Measurements from ENCODE around the gene MAPK7.

The MAPK7 gene

DNA sequence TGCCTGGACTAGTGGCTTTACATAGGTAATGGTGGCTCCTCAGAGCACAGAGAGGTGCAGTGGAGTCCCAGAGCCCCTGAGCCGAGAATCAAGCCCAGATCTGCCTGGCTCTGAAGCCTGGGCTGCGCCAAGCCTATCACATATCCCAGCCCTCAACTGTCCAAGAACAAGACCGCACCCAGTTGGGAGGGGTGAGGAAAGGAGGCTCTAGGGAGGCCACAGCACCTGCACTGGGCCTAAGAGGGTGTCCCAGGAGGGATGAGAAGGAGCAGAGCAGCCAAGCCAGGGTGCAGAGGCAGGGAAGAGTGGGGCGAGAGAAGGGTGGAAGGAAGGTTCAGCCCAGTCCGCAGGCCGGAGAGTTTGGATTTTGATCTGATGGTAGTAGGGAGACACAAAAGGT lies 31.8 kb downstream of the MAPK7 start:
- Histone ChIP-seq H3K36me3 (ENCODE audit: control insufficient read depth, insufficient read depth, low read length) (no peaks in the 10 kb centered on the region), H3K9me3 (ENCODE audit: control insufficient read depth, low read length) (no peaks in the 10 kb centered on the region), H3K27me3 (ENCODE audit: control insufficient read depth, insufficient read depth, low read length, poor library complexity, severe bottlenecking) (no peaks in the 10 kb centered on the region), H3K4me3 (ENCODE audit: insufficient read depth, low read depth, low read length) (no peak overlapping the region), H3K4me1 (ENCODE audit: control insufficient read depth, insufficient read depth, low read length) (peaks cover 12% of the 10 kb centered on the region), H3K27ac (ENCODE audit: insufficient read depth, low read depth, low read length, poor library complexity, severe bottlenecking) (no peak overlapping the region)
- WGBS, 2 experiments, result 97 to 98% methylated on average over 6 of the region's 6 CpGs

GRCh38 chr17:19410875-19411620 lies 32.8 kb downstream of the MAPK7 start, which contains the start of gene RNF112:
Gene RNF112, plus strand, starts transcription at chr17:19411232. Its CDS starts 177 bp downstream, at chr17:19411409.
- H3K4me3 ChIP-seq (ENCODE audit: insufficient read depth, low read depth, low read length), result no peak within 1 kb of the TSS
- H3K27ac ChIP-seq (ENCODE audit: insufficient read depth, low read depth, low read length, poor library complexity, severe bottlenecking), result no peak within 1 kb of the TSS
- no peaks in the 10 kb centered on the region for H3K27me3 ChIP-seq (ENCODE audit: control insufficient read depth, insufficient read depth, low read length, poor library complexity, severe bottlenecking)
- peaks cover 12% of the 10 kb centered on the region for H3K4me1 ChIP-seq (ENCODE audit: control insufficient read depth, insufficient read depth, low read length)
- H3K9me3 ChIP-seq (ENCODE audit: control insufficient read depth, low read length), result no peaks in the 10 kb centered on the region
- H3K36me3 ChIP-seq (ENCODE audit: control insufficient read depth, insufficient read depth, low read length), result no peaks in the 10 kb centered on the region
- 40 to 46% methylated on average over 23 of the region's 23 CpGs for WGBS, 2 experiments

- H3K4me3 ChIP-seq (ENCODE audit: insufficient read depth, low read depth, low read length), result no peak overlapping the region
- no peaks in the 10 kb centered on the region for H3K36me3 ChIP-seq (ENCODE audit: control insufficient read depth, insufficient read depth, low read length)
- no peaks in the 10 kb centered on the region for H3K27me3 ChIP-seq (ENCODE audit: control insufficient read depth, insufficient read depth, low read length, poor library complexity, severe bottlenecking)
- WGBS, 2 experiments, result 87 to 89% methylated on average over 9 of the region's 9 CpGs
- H3K9me3 ChIP-seq (ENCODE audit: control insufficient read depth, low read length), result no peaks in the 10 kb centered on the region
- H3K27ac ChIP-seq (ENCODE audit: insufficient read depth, low read depth, low read length, poor library complexity, severe bottlenecking), result no peak overlapping the region
- peaks cover 12% of the 10 kb centered on the region for H3K4me1 ChIP-seq (ENCODE audit: control insufficient read depth, insufficient read depth, low read length)
Measured at GRCh38 chr17:19411631-19412030, 33.3 kb downstream of the MAPK7 start.

GRCh38 chr17:19412510-19412909 lies 34.2 kb downstream of the MAPK7 start:
- Histone ChIP-seq H3K36me3 (ENCODE audit: control insufficient read depth, insufficient read depth, low read length) (no peaks in the 10 kb centered on the region), H3K27ac (ENCODE audit: insufficient read depth, low read depth, low read length, poor library complexity, severe bottlenecking) (no peak overlapping the region), H3K9me3 (ENCODE audit: control insufficient read depth, low read length) (no peaks in the 10 kb centered on the region), H3K4me3 (ENCODE audit: insufficient read depth, low read depth, low read length) (no peak overlapping the region), H3K4me1 (ENCODE audit: control insufficient read depth, insufficient read depth, low read length) (peaks cover 12% of the 10 kb centered on the region), H3K27me3 (ENCODE audit: control insufficient read depth, insufficient read depth, low read length, poor library complexity, severe bottlenecking) (no peaks in the 10 kb centered on the region)
- 93 to 95% methylated on average over 16 of the region's 16 CpGs for WGBS, 2 experiments

- 93 to 96% methylated on average over 12 of the region's 12 CpGs for WGBS, 2 experiments
- no peaks in the 10 kb centered on the region for H3K27me3 ChIP-seq (ENCODE audit: control insufficient read depth, insufficient read depth, low read length, poor library complexity, severe bottlenecking)
- no peaks in the 10 kb centered on the region for H3K9me3 ChIP-seq (ENCODE audit: control insufficient read depth, low read length)
- H3K27ac ChIP-seq (ENCODE audit: insufficient read depth, low read depth, low read length, poor library complexity, severe bottlenecking), result no peak overlapping the region
- peaks cover 12% of the 10 kb centered on the region for H3K4me1 ChIP-seq (ENCODE audit: control insufficient read depth, insufficient read depth, low read length)
- no peaks in the 10 kb centered on the region for H3K36me3 ChIP-seq (ENCODE audit: control insufficient read depth, insufficient read depth, low read length)
- H3K4me3 ChIP-seq (ENCODE audit: insufficient read depth, low read depth, low read length), result no peak overlapping the region
Measured at GRCh38 chr17:19412984-19413383, 34.7 kb downstream of the MAPK7 start.

GRCh38 chr17:19413761-19414160 lies 35.5 kb downstream of the MAPK7 start:
- 90 to 91% methylated on average over 5 of the region's 5 CpGs for WGBS, 2 experiments

DNA sequence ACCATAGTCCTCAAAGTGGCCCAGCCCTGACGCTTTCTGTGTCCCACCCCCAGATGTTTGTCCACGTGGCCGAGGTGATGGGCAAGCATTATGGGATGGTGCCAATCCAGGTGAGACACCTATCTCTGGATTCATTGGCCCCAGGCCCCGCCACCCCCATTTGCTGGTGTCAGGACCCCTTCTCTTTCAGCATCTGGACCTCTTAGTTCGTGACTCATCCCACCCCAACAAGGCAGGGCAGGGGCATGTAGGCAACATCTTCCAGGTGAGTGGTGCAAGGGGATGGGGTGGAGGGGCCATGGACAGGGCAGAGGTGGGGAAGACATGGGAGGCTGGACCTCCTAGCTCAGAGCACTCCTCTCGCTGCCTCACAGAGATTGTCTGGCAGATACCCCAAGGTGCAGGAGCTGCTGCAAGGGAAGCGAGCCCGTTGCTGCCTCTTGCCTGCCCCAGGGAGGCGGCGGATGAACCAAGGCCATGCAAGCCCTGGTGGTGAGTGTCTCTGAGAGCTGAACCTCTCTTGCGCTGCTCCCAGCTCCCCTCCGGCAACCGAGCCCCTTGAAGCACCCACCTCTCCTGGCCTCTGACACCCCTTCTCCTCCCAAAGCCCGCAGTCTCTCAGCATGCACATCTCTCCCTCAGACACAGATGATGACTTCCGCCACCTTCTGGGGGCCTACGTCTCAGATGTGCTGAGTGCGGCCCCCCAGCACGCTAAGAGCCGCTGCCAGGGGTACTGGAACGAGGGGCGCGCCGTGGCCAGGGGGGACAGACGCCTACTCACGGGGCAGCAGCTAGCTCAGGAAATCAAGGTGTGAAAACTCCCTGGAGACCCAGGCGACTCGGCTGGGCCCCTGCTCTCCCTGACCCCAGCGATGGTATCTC lies 36.3 kb downstream of the MAPK7 start:
- no peaks in the 10 kb centered on the region for H3K9me3 ChIP-seq (ENCODE audit: control insufficient read depth, low read length)
- H3K27me3 ChIP-seq (ENCODE audit: control insufficient read depth, insufficient read depth, low read length, poor library complexity, severe bottlenecking), result no peaks in the 10 kb centered on the region
- H3K4me1 ChIP-seq (ENCODE audit: control insufficient read depth, insufficient read depth, low read length), result peaks cover 12% of the 10 kb centered on the region
- no peak overlapping the region for H3K27ac ChIP-seq (ENCODE audit: insufficient read depth, low read depth, low read length, poor library complexity, severe bottlenecking)
- no peak overlapping the region for H3K4me3 ChIP-seq (ENCODE audit: insufficient read depth, low read depth, low read length)
- 94 to 95% methylated on average over 28 of the region's 28 CpGs for WGBS, 2 experiments
- H3K36me3 ChIP-seq (ENCODE audit: control insufficient read depth, insufficient read depth, low read length), result no peaks in the 10 kb centered on the region

More at GRCh38 chr17:19413761-19414160, 35.5 kb downstream of the MAPK7 start:
- Histone ChIP-seq H3K27me3 (ENCODE audit: control insufficient read depth, insufficient read depth, low read length, poor library complexity, severe bottlenecking) (no peaks in the 10 kb centered on the region), H3K9me3 (ENCODE audit: control insufficient read depth, low read length) (no peaks in the 10 kb centered on the region), H3K36me3 (ENCODE audit: control insufficient read depth, insufficient read depth, low read length) (no peaks in the 10 kb centered on the region), H3K4me1 (ENCODE audit: control insufficient read depth, insufficient read depth, low read length) (peaks cover 12% of the 10 kb centered on the region), H3K4me3 (ENCODE audit: insufficient read depth, low read depth, low read length) (no peak overlapping the region), H3K27ac (ENCODE audit: insufficient read depth, low read depth, low read length, poor library complexity, severe bottlenecking) (no peak overlapping the region)

DNA sequence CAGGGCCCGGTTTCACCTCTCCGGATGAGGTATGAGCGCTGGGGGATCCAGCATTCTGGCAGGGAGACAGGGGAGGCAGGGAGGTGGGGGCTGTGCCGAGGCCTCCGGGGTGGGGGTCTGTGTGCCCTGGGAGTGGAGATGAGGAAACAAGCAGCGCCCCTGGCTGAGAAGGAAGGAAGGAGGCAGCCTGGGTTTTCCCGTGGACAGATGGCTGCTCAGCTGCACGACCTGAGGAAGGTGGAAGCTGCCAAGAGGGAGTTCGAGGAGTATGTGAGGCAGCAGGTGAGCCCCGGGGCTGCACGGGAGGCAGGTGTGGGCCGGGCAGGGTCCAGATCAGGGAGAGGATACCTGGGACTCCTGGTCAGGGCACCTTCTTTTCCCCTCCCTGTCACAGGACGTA lies 37.0 kb downstream of the MAPK7 start:
- 90 to 91% methylated on average over 13 of the region's 13 CpGs for WGBS, 2 experiments
- H3K4me1 ChIP-seq (ENCODE audit: control insufficient read depth, insufficient read depth, low read length), result peaks cover 12% of the 10 kb centered on the region
- no peaks in the 10 kb centered on the region for H3K36me3 ChIP-seq (ENCODE audit: control insufficient read depth, insufficient read depth, low read length)
- no peak overlapping the region for H3K27ac ChIP-seq (ENCODE audit: insufficient read depth, low read depth, low read length, poor library complexity, severe bottlenecking)
- no peak overlapping the region for H3K4me3 ChIP-seq (ENCODE audit: insufficient read depth, low read depth, low read length)
- H3K9me3 ChIP-seq (ENCODE audit: control insufficient read depth, low read length), result no peaks in the 10 kb centered on the region
- no peaks in the 10 kb centered on the region for H3K27me3 ChIP-seq (ENCODE audit: control insufficient read depth, insufficient read depth, low read length, poor library complexity, severe bottlenecking)

DNA sequence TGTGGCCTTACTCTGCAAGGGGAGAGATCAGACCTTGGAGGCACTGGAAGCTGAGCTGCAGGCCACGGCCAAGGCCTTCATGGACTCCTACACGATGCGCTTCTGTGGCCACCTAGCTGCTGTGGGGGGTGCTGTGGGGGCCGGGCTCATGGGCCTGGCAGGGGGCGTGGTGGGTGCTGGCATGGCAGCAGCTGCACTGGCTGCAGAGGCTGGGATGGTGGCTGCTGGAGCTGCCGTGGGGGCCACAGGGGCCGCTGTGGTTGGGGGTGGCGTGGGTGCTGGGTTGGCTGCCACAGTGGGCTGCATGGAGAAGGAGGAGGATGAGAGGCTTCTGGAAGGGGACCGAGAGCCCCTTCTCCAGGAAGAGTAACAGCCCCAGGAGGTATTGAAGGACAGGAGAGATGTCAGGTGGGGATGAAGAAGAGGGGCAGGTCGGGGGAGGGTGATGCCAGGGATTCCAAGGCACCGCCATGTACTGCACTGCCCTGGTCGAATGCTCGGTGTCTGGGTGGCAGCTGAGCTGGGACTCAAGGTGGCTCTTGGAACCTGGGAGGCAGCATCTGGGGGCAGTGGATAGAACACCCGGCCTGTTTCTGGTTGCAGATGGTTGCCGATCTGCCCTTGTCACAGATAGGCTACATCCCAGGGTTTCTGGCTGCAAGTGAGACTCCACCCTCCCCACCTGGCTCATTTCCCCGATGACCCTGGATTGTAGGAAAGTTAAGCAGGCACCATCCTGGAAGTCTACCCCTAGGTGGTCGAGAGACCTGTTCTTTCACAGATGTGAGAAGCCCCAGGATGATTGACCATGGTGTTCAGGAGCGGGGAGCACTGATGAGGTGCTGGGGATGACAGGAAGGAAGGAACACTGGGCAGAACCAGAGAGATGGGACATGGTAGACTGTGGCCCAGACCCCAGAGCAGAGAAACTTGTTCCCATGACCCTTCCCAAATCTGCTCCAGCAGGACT lies 37.8 kb downstream of the MAPK7 start:
- Histone ChIP-seq H3K9me3 (ENCODE audit: control insufficient read depth, low read length) (no peaks in the 10 kb centered on the region), H3K27me3 (ENCODE audit: control insufficient read depth, insufficient read depth, low read length, poor library complexity, severe bottlenecking) (no peaks in the 10 kb centered on the region), H3K4me3 (ENCODE audit: insufficient read depth, low read depth, low read length) (no peak overlapping the region), H3K36me3 (ENCODE audit: control insufficient read depth, insufficient read depth, low read length) (no peaks in the 10 kb centered on the region), H3K27ac (ENCODE audit: insufficient read depth, low read depth, low read length, poor library complexity, severe bottlenecking) (no peak overlapping the region), H3K4me1 (ENCODE audit: control insufficient read depth, insufficient read depth, low read length) (peaks cover 7% of the 10 kb centered on the region)
- WGBS, 2 experiments, result 94 to 95% methylated on average over 18 of the region's 18 CpGs

All from ectodermal cell (in vitro differentiated cells).